GM03348 (cell line): Measurements from ENCODE around the gene RAB3D.
"Not testable (repeated sequence)": the region's sequence is repeated elsewhere in the genome, so short reads cannot be mapped to it uniquely, and the experiment has no call there.

Source experiments
- DNase-seq: peaks from one replicate; pipeline ENCODE4 v3.0.0; 2012; ENCODE audit warnings: low spot score

RAB3D gene

GRCh38 chr19:11365557-11366117 lies 26.2 kb upstream of the RAB3D start:
- no peak for DNase-seq

GRCh38 chr19:11364935-11365334 lies 25.5 kb upstream of the RAB3D start:
- DNase-seq: no peak

- no peak for DNase-seq
Observed at GRCh38 chr19:11364296-11364904, 24.9 kb upstream of the RAB3D start.

GRCh38 chr19:11363881-11364280 lies 24.4 kb upstream of the RAB3D start:
- no peak for DNase-seq

GRCh38 chr19:11361771-11362731 lies 22.6 kb upstream of the RAB3D start:
- no peak for DNase-seq

GRCh38 chr19:11361037-11361770 lies 21.7 kb upstream of the RAB3D start:
- DNase-seq: no peak

GRCh38 chr19:11359421-11359820 lies 20.0 kb upstream of the RAB3D start:
- DNase-seq: no peak

GRCh38 chr19:11356676-11357550 lies 17.5 kb upstream of the RAB3D start:
- no peak for DNase-seq

GRCh38 chr19:11356074-11356397 lies 16.6 kb upstream of the RAB3D start:
- no peak for DNase-seq

GRCh38 chr19:11355160-11356073 lies 16.0 kb upstream of the RAB3D start, which contains the start of gene PLPPR2:
Gene PLPPR2, plus strand, starts transcription at chr19:11355432. Its CDS starts 2,242 bp downstream, at chr19:11357674.
- DNase-seq: peak; percentile 97

GRCh38 chr19:11354102-11354501 lies 14.6 kb upstream of the RAB3D start:
- not testable (repeated sequence) for DNase-seq

- no peak for DNase-seq
Observed at GRCh38 chr19:11349171-11349570, 9.7 kb upstream of the RAB3D start.

GRCh38 chr19:11347546-11348039 lies 8.1 kb upstream of the RAB3D start:
- DNase-seq: no peak

- peak; percentile 96 for DNase-seq
Observed at GRCh38 chr19:11346104-11346940, 6.9 kb upstream of the RAB3D start, which contains the start of the genes CCDC159 and TMEM205. Gene CCDC159, plus strand, starts transcription at chr19:11346519. Its CDS starts 88 bp downstream, at chr19:11346607. Gene TMEM205, minus strand, starts transcription at chr19:11346268. Its CDS starts 649 bp downstream, at chr19:11345619.

GRCh38 chr19:11345122-11345803 lies 5.8 kb upstream of the RAB3D start:
- no peak for DNase-seq

GRCh38 chr19:11342429-11342828 lies 3.0 kb upstream of the RAB3D start:
- no peak for DNase-seq

- DNase-seq: not testable (repeated sequence)
Observed at GRCh38 chr19:11340099-11340467, 626 bp upstream of the RAB3D start.

GRCh38 chr19:11338569-11339253 lies 746 bp downstream of the RAB3D start:
- DNase-seq: peak; percentile 32
